Chondrocyte (in vitro differentiated cells): ENCODE results near the gene LRRC61. TPM values are rescaled to one million over a fixed set of nuclear protein-coding genes. Genes with fewer than 3 reads are reported as not detected.

ENCODE experiments used
- DNase-seq: peaks from one replicate; pipeline ENCODE4 v3.0.0; 2021; ENCODE audit warnings: mixed read lengths, low spot score
- H3K27ac Mint-ChIP-seq: one replicate; pipeline ENCODE4 v1.8.0; 2021; ENCODE audit warnings: mild to moderate bottlenecking, moderate library complexity, mixed read lengths; ENCODE audit not compliant: unreplicated experiment
- H3K27me3 Mint-ChIP-seq: 2 replicates; pipeline ENCODE4 v1.8.0; 2021; ENCODE audit warnings: low read depth, mixed read lengths
- H3K36me3 Mint-ChIP-seq: 2 replicates; pipeline ENCODE4 v1.8.0; 2021; ENCODE audit warnings: low read depth, mixed read lengths
- H3K4me1 Mint-ChIP-seq: 2 replicates; pipeline ENCODE4 v1.8.0; 2021; ENCODE audit warnings: low read depth, mild to moderate bottlenecking, mixed read lengths
- H3K4me3 Mint-ChIP-seq: one replicate; pipeline ENCODE4 v1.8.0; 2021; ENCODE audit warnings: mild to moderate bottlenecking, moderate library complexity, mixed read lengths; ENCODE audit not compliant: unreplicated experiment
- H3K9me3 Mint-ChIP-seq: 2 replicates; pipeline ENCODE4 v1.8.0; 2021; ENCODE audit warnings: low read depth, mixed read lengths
- CTCF ChIP-seq: fragments of 200-600 bp; sonication (generic); IDR thresholded peaks from 2 replicates; pipeline ENCODE4 v1.5.0; 2021; ENCODE audit warnings: antibody characterized with exemption, mild to moderate bottlenecking, moderate library complexity
- total RNA-seq: library from RNA; stranded (reverse); gene quantifications from 3 replicates; pipeline ENCODE4 v1.2.1, GENCODE V29; 2021

The LRRC61 gene
- total RNA-seq, 1 donor from 2014 or later = 1.7 TPM

- DNase-seq = no peak
- Mint-ChIP-seq H3K27ac (no peak overlapping the region), H3K27me3 (no peaks in the 10 kb centered on the region), H3K4me1 (no peaks in the 10 kb centered on the region), H3K4me3 (no peak overlapping the region), H3K36me3 (no peaks in the 10 kb centered on the region), H3K9me3 (no peaks in the 10 kb centered on the region)
- TF ChIP-seq CTCF = no peak
Measured at GRCh38 chr7:150317748-150318444, 5.3 kb upstream of the LRRC61 start.

DNA sequence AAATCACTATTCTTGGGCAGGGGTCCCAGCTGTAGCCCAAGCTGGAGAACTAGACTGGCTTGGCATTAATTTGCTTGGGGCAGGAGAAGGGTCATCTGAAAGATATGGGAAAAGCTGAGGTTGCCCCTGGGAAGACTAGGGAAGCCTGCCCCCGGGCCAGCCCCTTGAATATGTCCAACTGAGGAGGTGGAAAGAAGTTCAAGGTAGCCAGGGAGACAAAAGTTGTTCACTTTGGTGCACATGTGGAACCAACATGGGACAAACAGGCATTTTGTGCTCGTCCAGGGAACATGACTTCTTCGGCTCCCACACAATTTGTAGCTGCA lies 1.4 kb upstream of the LRRC61 start:
- Mint-ChIP-seq H3K27ac (no peak overlapping the region), H3K4me3 (no peak overlapping the region), H3K36me3 (no peaks in the 10 kb centered on the region), H3K4me1 (peaks cover 12% of the 10 kb centered on the region), H3K9me3 (no peaks in the 10 kb centered on the region), H3K27me3 (peaks cover 4% of the 10 kb centered on the region)
- DNase-seq = no peak
- no peak for TF ChIP-seq CTCF

DNA sequence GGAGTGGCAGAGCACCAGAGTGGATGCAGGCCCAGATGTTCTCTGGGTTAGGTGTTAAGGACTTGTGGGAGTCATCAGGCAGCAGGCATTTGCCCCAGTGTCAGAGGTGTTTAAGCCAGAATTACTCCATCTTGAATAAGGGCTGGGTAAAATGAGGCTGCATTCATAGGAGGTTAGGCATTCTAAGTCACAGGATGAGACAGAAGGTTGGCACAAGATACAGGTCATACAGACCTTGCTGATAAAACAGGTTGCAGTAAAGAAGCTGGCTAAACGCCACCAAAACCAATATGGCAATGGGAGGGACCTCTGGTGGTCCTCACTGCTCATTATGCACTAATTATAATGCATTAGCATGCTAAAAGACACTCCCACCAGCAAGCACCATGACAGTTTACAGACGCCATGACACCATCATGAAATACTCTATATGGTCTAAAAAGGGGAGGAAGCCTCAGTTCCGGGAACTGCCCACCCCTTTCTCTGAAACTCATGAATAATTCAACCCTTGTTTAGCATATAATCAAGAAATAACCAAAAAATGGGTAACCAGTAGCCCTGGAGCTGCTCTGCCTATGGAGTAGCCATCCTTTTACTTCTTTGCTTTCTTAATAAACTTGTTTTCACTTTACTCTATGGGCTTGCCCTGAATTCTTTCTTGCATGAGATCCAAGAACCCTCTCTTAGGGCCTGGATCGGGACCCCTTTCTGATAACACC lies 882 bp upstream of the LRRC61 start:
- H3K4me1 Mint-ChIP-seq = peaks cover 12% of the 10 kb centered on the region
- no peaks in the 10 kb centered on the region for H3K9me3 Mint-ChIP-seq
- peaks cover 2% of the 10 kb centered on the region for H3K36me3 Mint-ChIP-seq
- peak overlapping the region; percentile 58 for H3K4me3 Mint-ChIP-seq
- no peak for DNase-seq
- peaks cover 4% of the 10 kb centered on the region for H3K27me3 Mint-ChIP-seq
- no peak for TF ChIP-seq CTCF
- no peak overlapping the region for H3K27ac Mint-ChIP-seq

GRCh38 chr7:150323682-150324372 lies 672 bp downstream of the LRRC61 start:
- Mint-ChIP-seq H3K36me3 (peaks cover 2% of the 10 kb centered on the region), H3K9me3 (no peaks in the 10 kb centered on the region), H3K27me3 (peaks cover 4% of the 10 kb centered on the region), H3K27ac (peak overlapping the region; percentile 27), H3K4me3 (peak overlapping the region; percentile 76), H3K4me1 (peaks cover 12% of the 10 kb centered on the region)
- DNase-seq = no peak
- no peak for TF ChIP-seq CTCF

- peak overlapping the region; percentile 42 for H3K27ac Mint-ChIP-seq
- DNase-seq = no peak
- no peaks in the 10 kb centered on the region for H3K9me3 Mint-ChIP-seq
- peaks cover 4% of the 10 kb centered on the region for H3K27me3 Mint-ChIP-seq
- H3K4me3 Mint-ChIP-seq = peak overlapping the region; percentile 76
- peaks cover 2% of the 10 kb centered on the region for H3K36me3 Mint-ChIP-seq
- H3K4me1 Mint-ChIP-seq = peaks cover 12% of the 10 kb centered on the region
- TF ChIP-seq CTCF = no peak
Measured at GRCh38 chr7:150324373-150324961, 1.3 kb downstream of the LRRC61 start.
